MCF 10A (cell line): ENCODE data around the gene FRS3. TPM values are rescaled to one million over a fixed set of nuclear protein-coding genes. Genes with fewer than 3 reads are reported as not detected.

Source experiments
- BruUV-seq: library from RNA; stranded (reverse); fragments of 400-500 nt; replicated peaks from 2 replicates; lab custom pipeline; 2021; lab: Mats Ljungman, UMichigan
- CTCF ChIA-PET: fragments of 300-600 bp; sonication (Branson Sonifier 250); formaldehyde crosslinking; extraction: SDS; loops from one replicate; lab custom pipeline; 2021; ENCODE audit warnings: antibody characterized with exemption, inconsistent platforms; lab: Yijun Ruan, JAX
- POLR2A ChIA-PET: fragments of 300-600, 350-650 bp; sonication (Branson Sonifier 250); formaldehyde crosslinking; extraction: SDS; loops from one replicate; lab custom pipeline; 2020; ENCODE audit warnings: antibody characterized with exemption, inconsistent platforms; lab: Yijun Ruan, JAX
- DNase-seq: peaks from one replicate; pipeline ENCODE4 v3.0.0-alpha.2; 2018; ENCODE audit not compliant: unreplicated experiment
- H3K27ac Mint-ChIP-seq: one replicate; pipeline ENCODE4 v1.8.0; 2022; ENCODE audit warnings: mild to moderate bottlenecking, low read depth, mixed read lengths; ENCODE audit not compliant: unreplicated experiment
- H3K27me3 Mint-ChIP-seq: one replicate; pipeline ENCODE4 v1.8.0; 2022; ENCODE audit warnings: mixed read lengths; ENCODE audit not compliant: insufficient read depth, unreplicated experiment
- H3K36me3 Mint-ChIP-seq: one replicate; pipeline ENCODE4 v1.8.0; 2022; ENCODE audit warnings: mild to moderate bottlenecking, moderate library complexity, mixed read lengths; ENCODE audit not compliant: insufficient read depth, unreplicated experiment
- H3K4me1 Mint-ChIP-seq: one replicate; pipeline ENCODE4 v1.8.0; 2022; ENCODE audit warnings: mixed read lengths; ENCODE audit not compliant: insufficient read depth, unreplicated experiment
- H3K4me3 Mint-ChIP-seq: one replicate; pipeline ENCODE4 v1.8.0; 2022; ENCODE audit warnings: mild to moderate bottlenecking, moderate library complexity, mixed read lengths; ENCODE audit not compliant: unreplicated experiment
- H3K9me3 Mint-ChIP-seq: one replicate; pipeline ENCODE4 v1.8.0; 2022; ENCODE audit warnings: mixed read lengths; ENCODE audit not compliant: unreplicated experiment
- intact Hi-C: fragments of 100-400 bp; cut with micrococcal nuclease; formaldehyde crosslinking; loops from 2 replicates; pipeline ENCODE4 v1.14.1; 2022
- total RNA-seq: library from RNA; stranded (reverse); gene quantifications from 2 replicates; pipeline ENCODE4 v1.2.3, GENCODE V29; 2022
- TF ChIP-seq, protein P1 (sequence below): fragments of 200-600 bp; IDR thresholded peaks from one replicate; pipeline ENCODE4 v1.8.0; 2022; ENCODE audit warnings: antibody characterized with exemption, mild to moderate bottlenecking; ENCODE audit not compliant: unreplicated experiment

FRS3 gene
- total RNA-seq, 1 experiment from 2014 or later = 3.9 TPM

DNA sequence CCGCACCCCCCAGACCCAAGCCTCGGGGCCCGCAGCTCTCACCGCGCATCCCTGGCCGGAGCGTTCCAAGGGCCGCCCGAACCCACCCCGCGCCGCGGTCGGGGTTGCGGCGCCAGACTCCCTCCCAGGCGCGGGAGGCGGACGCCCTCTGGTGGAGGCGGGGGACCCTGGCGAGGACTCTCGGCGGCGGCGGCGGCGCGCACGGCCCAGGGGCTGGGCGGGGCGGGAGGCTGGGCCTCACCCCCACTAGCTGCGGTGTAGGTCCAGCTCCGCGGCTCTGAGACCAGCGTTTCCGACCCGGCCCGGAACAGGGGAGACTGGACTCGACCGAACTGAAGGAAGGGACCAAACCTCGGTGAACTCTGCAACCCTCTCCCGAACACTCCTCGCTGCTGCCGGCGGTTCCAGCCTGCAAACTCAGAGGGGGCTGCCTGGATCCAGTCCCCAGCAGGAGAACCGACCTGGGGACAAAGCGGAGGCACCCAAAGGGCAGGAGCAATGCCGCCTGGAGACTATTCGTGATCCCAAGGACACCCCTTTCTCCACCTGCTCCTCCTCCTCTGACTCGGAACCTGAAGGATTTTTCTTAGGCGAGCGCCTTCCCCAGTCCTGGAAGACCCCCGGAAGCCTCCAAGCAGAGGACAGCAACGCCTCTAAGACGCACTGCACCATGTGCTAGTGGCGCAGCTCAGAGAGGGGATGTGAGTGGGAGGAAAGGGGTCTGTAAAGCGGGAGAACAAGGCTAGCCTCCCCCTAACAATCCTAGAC is 6.9 kb upstream of the FRS3 start:
- intact Hi-C loops = loop anchor here (1.0 to 10.0 kb wide), 3 partner anchors 135 to 428 kb away; partner anchors contain the start of genes BYSL, MED20 and MRPS10
- Mint-ChIP-seq H3K27ac (peak overlapping the region; percentile 96), H3K27me3 (no peaks in the 10 kb centered on the region), H3K9me3 (no peaks in the 10 kb centered on the region), H3K4me3 (peak overlapping the region; percentile 88), H3K4me1 (peaks cover 15% of the 10 kb centered on the region), H3K36me3 (peaks cover 36% of the 10 kb centered on the region)
- ChIA-PET CTCF (interaction anchor here (0.5 to 5.3 kb wide), 41 partner anchors 10 to 483 kb away, joined by 3 to 48 read pairs (median 3); partner anchors contain the start of genes BYSL, MED20, TFEB and USP49), POLR2A (interaction anchor here (0.6 to 5.9 kb wide), 24 partner anchors 10 to 1015 kb away, joined by 3 to 100 read pairs (median 4); partner anchors contain the start of genes BYSL, MED20, TAF8 and TFEB)
- no TSS peak for BruUV-seq
- peak; percentile 84 for DNase-seq
- TF ChIP-seq, protein P1, sequence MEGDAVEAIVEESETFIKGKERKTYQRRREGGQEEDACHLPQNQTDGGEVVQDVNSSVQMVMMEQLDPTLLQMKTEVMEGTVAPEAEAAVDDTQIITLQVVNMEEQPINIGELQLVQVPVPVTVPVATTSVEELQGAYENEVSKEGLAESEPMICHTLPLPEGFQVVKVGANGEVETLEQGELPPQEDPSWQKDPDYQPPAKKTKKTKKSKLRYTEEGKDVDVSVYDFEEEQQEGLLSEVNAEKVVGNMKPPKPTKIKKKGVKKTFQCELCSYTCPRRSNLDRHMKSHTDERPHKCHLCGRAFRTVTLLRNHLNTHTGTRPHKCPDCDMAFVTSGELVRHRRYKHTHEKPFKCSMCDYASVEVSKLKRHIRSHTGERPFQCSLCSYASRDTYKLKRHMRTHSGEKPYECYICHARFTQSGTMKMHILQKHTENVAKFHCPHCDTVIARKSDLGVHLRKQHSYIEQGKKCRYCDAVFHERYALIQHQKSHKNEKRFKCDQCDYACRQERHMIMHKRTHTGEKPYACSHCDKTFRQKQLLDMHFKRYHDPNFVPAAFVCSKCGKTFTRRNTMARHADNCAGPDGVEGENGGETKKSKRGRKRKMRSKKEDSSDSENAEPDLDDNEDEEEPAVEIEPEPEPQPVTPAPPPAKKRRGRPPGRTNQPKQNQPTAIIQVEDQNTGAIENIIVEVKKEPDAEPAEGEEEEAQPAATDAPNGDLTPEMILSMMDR = peak; percentile 84

DNA sequence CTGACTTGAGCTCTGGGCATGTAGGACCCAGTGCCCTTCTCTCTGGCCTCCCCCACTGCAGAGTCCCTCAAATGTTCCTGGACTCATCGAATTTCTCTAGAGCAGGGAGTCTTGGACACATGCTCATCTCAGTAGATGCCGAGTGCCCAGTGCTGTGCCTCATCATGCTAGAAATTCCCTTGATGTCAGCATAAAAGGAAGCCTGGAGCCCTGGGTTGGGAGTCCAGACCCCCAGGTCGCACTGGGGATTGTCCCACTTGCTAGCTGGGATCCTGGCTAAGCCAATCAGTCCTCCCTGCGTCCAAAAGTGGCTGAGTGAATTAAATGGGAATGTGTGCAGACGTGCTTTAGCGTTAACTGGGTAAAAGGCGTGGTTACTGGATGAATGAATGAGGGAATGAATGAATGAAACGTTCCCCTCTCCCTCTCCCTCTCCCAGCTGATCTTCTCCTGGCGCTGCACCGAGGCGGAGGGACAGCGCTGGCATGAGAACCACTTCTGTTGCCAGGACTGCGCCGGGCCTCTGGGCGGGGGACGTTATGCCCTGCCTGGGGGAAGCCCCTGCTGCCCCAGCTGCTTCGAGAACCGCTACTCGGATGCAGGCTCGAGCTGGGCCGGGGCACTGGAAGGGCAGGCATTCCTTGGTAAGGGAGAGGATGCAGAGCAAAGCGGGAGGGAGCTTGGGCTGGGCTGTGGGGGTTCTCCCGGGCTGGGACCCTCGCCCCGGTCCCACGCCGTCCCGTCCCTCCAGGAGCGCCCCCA is 6.2 kb upstream of the FRS3 start:
- ChIA-PET POLR2A (interaction anchor here (0.5 to 5.9 kb wide), 12 partner anchors 10 to 1421 kb away, joined by 3 to 100 read pairs (median 6); partner anchors contain the start of genes BYSL, MED20, TAF8 and TFEB), CTCF (interaction anchor here (0.5 to 5.3 kb wide), 31 partner anchors 10 to 359 kb away, joined by 3 to 48 read pairs (median 4); partner anchors contain the start of genes BYSL, MED20 and TFEB)
- H3K27me3 Mint-ChIP-seq = no peaks in the 10 kb centered on the region
- no TSS peak for BruUV-seq
- peaks cover 22% of the 10 kb centered on the region for H3K4me1 Mint-ChIP-seq
- no peak for DNase-seq
- H3K9me3 Mint-ChIP-seq = no peaks in the 10 kb centered on the region
- peaks cover 29% of the 10 kb centered on the region for H3K36me3 Mint-ChIP-seq
- H3K27ac Mint-ChIP-seq = no peak overlapping the region
- intact Hi-C loops = loop anchor here (5.0 to 10.0 kb wide), 2 partner anchors 151 to 429 kb away; partner anchors contain the start of gene MRPS10
- TF ChIP-seq, protein P1 = no peak
- H3K4me3 Mint-ChIP-seq = peak overlapping the region; percentile 88

DNA sequence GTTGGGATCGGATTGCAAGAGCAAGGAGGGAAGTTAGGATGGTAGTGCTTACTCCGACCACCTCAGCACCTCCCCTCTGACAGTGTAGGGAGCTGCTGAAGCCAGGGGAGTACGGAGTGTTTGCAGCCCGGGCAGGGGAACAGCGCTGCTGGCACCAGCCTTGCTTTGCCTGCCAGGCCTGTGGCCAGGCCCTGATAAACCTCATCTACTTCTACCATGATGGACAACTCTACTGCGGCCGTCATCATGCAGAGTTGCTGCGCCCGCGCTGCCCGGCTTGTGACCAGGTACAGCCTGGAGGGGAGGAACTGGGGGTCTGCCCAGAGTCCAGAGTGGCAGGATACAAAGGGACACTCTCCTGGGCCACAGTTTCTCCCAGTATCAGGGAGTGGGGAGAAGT is 5.6 kb upstream of the FRS3 start:
- peak overlapping the region; percentile 47 for H3K4me3 Mint-ChIP-seq
- H3K4me1 Mint-ChIP-seq = peaks cover 23% of the 10 kb centered on the region
- H3K27me3 Mint-ChIP-seq = no peaks in the 10 kb centered on the region
- POLR2A ChIA-PET = interaction anchor here (0.5 to 5.9 kb wide), 4 partner anchors 241 to 1421 kb away, joined by 3 to 100 read pairs (median 3); partner anchors contain the start of gene TAF8
- CTCF ChIA-PET = interaction anchor here (0.7 to 5.3 kb wide), 15 partner anchors 9 to 259 kb away, joined by 3 to 48 read pairs (median 4); partner anchors contain the start of genes BYSL and MED20
- H3K36me3 Mint-ChIP-seq = peaks cover 23% of the 10 kb centered on the region
- intact Hi-C loops = loop anchor here (5.0 to 10.0 kb wide), 2 partner anchors 152 to 430 kb away; partner anchors contain the start of gene MRPS10
- H3K9me3 Mint-ChIP-seq = no peaks in the 10 kb centered on the region
- no TSS peak for BruUV-seq
- no peak for DNase-seq
- H3K27ac Mint-ChIP-seq = peak overlapping the region; percentile 51
- TF ChIP-seq, protein P1 = no peak
